T1000 (cell line): Measurements from ENCODE around the gene AHNAK.

Experiments
- DNase-seq: peaks from one replicate; lab custom pipeline; 2025; ENCODE audit warnings: mixed read lengths; lab: John Stamatoyannopoulos, UW

The AHNAK gene

GRCh38 chr11:62435846-62436660 lies 110.6 kb downstream of the AHNAK start:
- DNase-seq = no peak

- DNase-seq = no peak
These were observed 112.7 kb downstream of the AHNAK start for GRCh38 chr11:62433904-62434276.

GRCh38 chr11:62433141-62433903 lies 113.3 kb downstream of the AHNAK start:
- no peak for DNase-seq

- DNase-seq = no peak
These were observed 113.9 kb downstream of the AHNAK start for GRCh38 chr11:62432695-62433094.

- no peak for DNase-seq
These were observed 115.3 kb downstream of the AHNAK start for GRCh38 chr11:62431171-62431901.

GRCh38 chr11:62430425-62430824 lies 116.2 kb downstream of the AHNAK start:
- DNase-seq = no peak

GRCh38 chr11:62428871-62429560 lies 117.6 kb downstream of the AHNAK start:
- no peak for DNase-seq

GRCh38 chr11:62427630-62428233 lies 118.9 kb downstream of the AHNAK start:
- no peak for DNase-seq

- DNase-seq = no peak
These were observed 123.6 kb downstream of the AHNAK start for GRCh38 chr11:62423012-62423411.

- DNase-seq = no peak
These were observed 124.6 kb downstream of the AHNAK start for GRCh38 chr11:62421996-62422395.

GRCh38 chr11:62420882-62421281 lies 125.7 kb downstream of the AHNAK start:
- DNase-seq = no peak

GRCh38 chr11:62419943-62420342 lies 126.7 kb downstream of the AHNAK start:
- DNase-seq = no peak

- no peak for DNase-seq
These were observed 127.2 kb downstream of the AHNAK start for GRCh38 chr11:62419314-62419929.

- no peak for DNase-seq
These were observed 127.9 kb downstream of the AHNAK start, which contains the start of gene SCGB1A1 for GRCh38 chr11:62418733-62419132. SCGB1A1 (plus strand) TSS chr11:62419033; CDS start chr11:62419096, 63 bp downstream.

- DNase-seq = no peak
These were observed 128.5 kb downstream of the AHNAK start for GRCh38 chr11:62418136-62418535.

GRCh38 chr11:62416596-62416995 lies 130.0 kb downstream of the AHNAK start:
- DNase-seq = no peak

GRCh38 chr11:62413060-62413696 lies 133.4 kb downstream of the AHNAK start:
- no peak for DNase-seq

GRCh38 chr11:62411524-62411923 lies 135.1 kb downstream of the AHNAK start:
- no peak for DNase-seq

GRCh38 chr11:62410972-62411371 lies 135.6 kb downstream of the AHNAK start:
- no peak for DNase-seq

GRCh38 chr11:62409831-62410230 lies 136.8 kb downstream of the AHNAK start:
- no peak for DNase-seq

GRCh38 chr11:62406034-62406433 lies 140.6 kb downstream of the AHNAK start:
- DNase-seq = no peak
